NT2/D1 (cell line): Measurements from ENCODE around the gene MXD1.

Experiments used
- SUZ12 ChIP-seq: IDR thresholded peaks from 2 replicates; pipeline ENCODE4 v1.6.1; 2011; ENCODE audit not compliant: insufficient read length, insufficient read depth; ENCODE audit errors: extremely low read depth
- YY1 ChIP-seq: IDR thresholded peaks from 2 replicates; pipeline ENCODE4 v1.6.1; 2011; ENCODE audit not compliant: insufficient read length, insufficient read depth
- ZNF274 ChIP-seq: IDR thresholded peaks from 2 replicates; pipeline ENCODE4 v1.6.1; 2011; ENCODE audit warnings: mild to moderate bottlenecking, low read depth, low read length

DNA sequence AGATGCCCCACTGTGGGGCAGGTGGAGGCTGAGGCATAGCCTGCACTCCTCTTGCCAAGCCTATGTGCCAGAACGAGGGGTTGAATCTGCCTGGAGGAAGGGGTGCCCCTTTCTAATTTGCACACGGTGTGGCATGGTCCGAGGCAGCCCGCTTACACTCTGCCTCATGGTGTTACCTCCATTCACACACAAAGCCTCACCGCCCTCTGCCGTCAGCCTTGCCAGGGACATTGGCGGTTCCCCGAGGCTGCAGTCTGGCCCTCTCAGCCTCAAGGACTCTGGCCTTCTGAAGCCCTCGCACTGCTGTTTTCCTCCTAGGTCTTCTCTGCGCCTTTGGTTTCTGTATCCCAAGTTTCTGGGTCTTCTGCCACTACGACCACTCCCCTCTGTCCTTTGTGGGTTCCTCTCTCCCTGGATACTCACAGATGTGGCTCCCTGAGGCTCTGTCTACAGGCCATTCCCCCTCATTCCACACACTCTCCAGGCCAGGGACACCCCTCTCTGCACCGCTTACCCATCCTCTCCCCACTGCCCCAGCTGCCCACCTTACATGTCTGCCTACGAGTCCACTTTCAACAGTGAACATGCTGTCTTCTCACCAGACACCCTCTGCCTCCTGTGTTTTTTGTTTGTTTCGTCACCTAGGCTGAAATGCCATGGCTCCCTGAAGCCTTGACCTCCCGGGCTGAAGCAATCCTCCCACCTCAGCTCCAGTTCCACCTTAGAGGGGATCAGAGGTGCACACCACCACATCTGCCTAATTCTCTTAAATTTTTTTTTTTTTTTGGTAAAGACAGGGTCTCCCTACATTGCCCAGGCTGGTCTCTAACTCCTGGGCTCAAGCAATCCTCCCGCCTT is 54.4 kb downstream of the MXD1 start:
- TF ChIP-seq ZNF274 = no peak
- no peak for TF ChIP-seq SUZ12
- no peak for TF ChIP-seq YY1
